Activated CD4-positive, alpha-beta memory T cell treated with anti-CD3 and anti-CD28 coated beads for 36 hours (primary cell): ENCODE data around the gene LHPP. TPM values are rescaled to one million over a fixed set of nuclear protein-coding genes. Genes with fewer than 3 reads are reported as not detected.

ENCODE experiments used
- CTCF ChIA-PET: fragments of 350-600 bp; sonication (Branson Sonifier 250); formaldehyde crosslinking; loops from one replicate; lab custom pipeline; 2021; ENCODE audit warnings: antibody characterized with exemption, inconsistent platforms; lab: Charles Lee
- POLR2A ChIA-PET: fragments of 350-600 bp; sonication (Branson Sonifier 250); formaldehyde crosslinking; loops from one replicate; lab custom pipeline; 2021; ENCODE audit warnings: antibody characterized with exemption; lab: Charles Lee
- DNase-seq: peaks from one replicate; pipeline ENCODE4 v3.0.0-alpha.2; 2020
- H3K27ac Mint-ChIP-seq: one replicate; pipeline ENCODE4 v1.8.0; 2021; ENCODE audit warnings: mixed read lengths
- H3K27me3 Mint-ChIP-seq: one replicate; pipeline ENCODE4 v1.8.0; 2021; ENCODE audit warnings: mixed read lengths
- H3K36me3 Mint-ChIP-seq: one replicate; pipeline ENCODE4 v1.8.0; 2021; ENCODE audit warnings: mixed read lengths
- H3K4me1 Mint-ChIP-seq: one replicate; pipeline ENCODE4 v1.8.0; 2021; ENCODE audit warnings: low read depth, mixed read lengths
- H3K4me3 Mint-ChIP-seq: one replicate; pipeline ENCODE4 v1.8.0; 2021; ENCODE audit warnings: mild to moderate bottlenecking, mixed read lengths
- H3K9me3 Mint-ChIP-seq: one replicate; pipeline ENCODE4 v1.8.0; 2021; ENCODE audit warnings: mixed read lengths
- intact Hi-C: fragments of 100-400 bp; cut with micrococcal nuclease; formaldehyde crosslinking; loops from one replicate; pipeline ENCODE4 v1.15.1; 2023
- total RNA-seq, 2 experiments: library from RNA; stranded (reverse); gene quantifications; one replicate each; pipeline ENCODE4 v1.2.3, GENCODE V29; 2021

Gene LHPP
- total RNA-seq, 2 experiments from 2014 or later, result 10.1 to 12.3 TPM

DNA sequence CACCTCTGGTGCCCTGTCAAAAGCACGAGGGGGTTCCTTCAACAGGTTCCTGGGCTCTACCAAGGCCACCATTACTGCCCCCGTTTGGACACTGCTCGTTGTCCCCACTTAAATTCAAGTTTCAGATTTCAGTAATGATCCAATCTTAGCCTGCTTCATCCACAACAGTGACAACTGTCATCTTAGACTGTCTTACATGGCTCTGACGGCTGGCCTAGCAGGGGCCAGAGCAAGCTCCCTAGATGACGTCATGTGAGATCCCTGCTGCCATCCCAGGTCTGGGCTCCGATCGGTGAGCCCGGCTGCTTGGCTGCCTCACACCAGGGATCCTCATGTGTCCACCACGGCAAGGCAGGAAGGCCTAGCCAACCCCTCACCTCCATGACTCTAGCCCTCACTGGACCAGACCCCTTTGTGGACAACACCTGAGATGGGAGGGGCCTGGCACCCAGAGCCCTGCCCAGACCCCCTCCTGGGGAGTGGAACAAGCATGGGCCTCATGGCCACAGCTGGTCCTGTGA, 200.1 kb downstream of the LHPP start:
- no peak for DNase-seq
- H3K4me3 Mint-ChIP-seq, result no peak overlapping the region
- H3K27me3 Mint-ChIP-seq, result no peaks in the 10 kb centered on the region
- no peak overlapping the region for H3K27ac Mint-ChIP-seq
- H3K36me3 Mint-ChIP-seq, result peaks cover 7% of the 10 kb centered on the region
- H3K4me1 Mint-ChIP-seq, result peaks cover 45% of the 10 kb centered on the region
- ChIA-PET CTCF (interaction anchor here (0.6 to 2.9 kb wide), 3 partner anchors 10 to 111 kb away, joined by 3 to 8 read pairs (median 6); no protein-coding TSS in a partner anchor), POLR2A (no interaction called here)
- H3K9me3 Mint-ChIP-seq, result no peaks in the 10 kb centered on the region
- intact Hi-C loops, result no loop called here

DNA sequence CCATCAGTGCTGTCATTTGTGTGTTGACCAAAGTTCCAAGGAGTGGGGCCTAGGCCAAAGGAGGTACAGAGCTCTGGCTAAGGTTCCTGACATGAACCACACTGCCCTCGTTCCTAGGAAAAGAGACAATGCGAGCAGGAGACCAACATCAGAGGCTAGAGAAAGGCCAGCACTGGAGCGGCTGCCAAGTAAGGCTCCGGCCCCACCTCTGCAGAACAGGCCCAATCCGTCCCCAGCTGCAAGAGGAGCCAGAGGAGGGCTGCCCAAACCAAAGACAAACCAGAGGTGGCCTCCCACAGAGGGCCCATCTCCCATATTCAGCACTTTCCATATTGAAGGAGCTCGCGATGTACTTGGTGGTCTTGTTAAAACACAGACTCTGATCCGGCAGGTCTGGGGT, 201.6 kb downstream of the LHPP start:
- ChIA-PET CTCF (interaction anchor here (2.9 kb wide), 1 partner anchor 8 kb away, joined by 8 read pairs; no protein-coding TSS in a partner anchor), POLR2A (interaction anchor here (1.4 kb wide), 1 partner anchor 25 kb away, joined by 3 read pairs; no protein-coding TSS in a partner anchor)
- Mint-ChIP-seq H3K4me3 (no peak overlapping the region), H3K27ac (no peak overlapping the region), H3K4me1 (peaks cover 47% of the 10 kb centered on the region), H3K27me3 (no peaks in the 10 kb centered on the region), H3K36me3 (peaks cover 2% of the 10 kb centered on the region), H3K9me3 (no peaks in the 10 kb centered on the region)
- intact Hi-C loops, result no loop called here
- no peak for DNase-seq

Other genes with a start within 250 kb of the LHPP start
- 10 to 100 TPM; 34.6 to 38.1 TPM for gene OAT, start 42.9 kb upstream of the LHPP start, total RNA-seq
- gene NKX1-2, start 11.8 kb upstream of the LHPP start, total RNA-seq, result not detected